Measurements from ENCODE around the gene CFAP299.

- TF ChIP-seq CTCF (IDR thresholded peaks at IDR 0.05) (no peak), ZFX (IDR thresholded peaks at IDR 0.05; ENCODE audit: borderline replicate concordance) (no peak)
These were observed 3.8 kb upstream of the CFAP299 start for GRCh38 chr4:80331693-80332092.
